IMR-90 (cell line): ENCODE measurements around the gene PGGHG. TPM values are rescaled to one million over a fixed set of nuclear protein-coding genes. Genes with fewer than 3 reads are reported as not detected.

ENCODE experiments used
- microRNA-seq, 2 experiments: library from miRNA; stranded (forward) in 1 of 2; unstranded in 1 of 2; fragments of 10-50 nt in 1 of 2; fragments of <30 nt in 1 of 2; gene quantifications in 1 of 2; microRNA quantifications in 1 of 2; one replicate each; pipeline versions ENCODE3 to v1.1.0; 2013 to 2020; ENCODE audit not compliant: insufficient read depth in 1 of 2, insufficient read length in 1 of 2, unreplicated experiment in 1 of 2
- polyA plus RNA-seq, 3 experiments: library from polyadenylated mRNA; depleted of rRNA; stranded (reverse); fragments of >200 nt; gene quantifications; 2 replicates each; pipeline ENCODE4 v1.2.3, GENCODE V29; 2012; ENCODE audit warnings: low replicate concordance in 1 of 3
- small RNA-seq, 5 experiments: library from RNA; depleted of rRNA; stranded (forward); fragments of <200 nt; gene quantifications; one replicate each; pipeline ENCODE3, GENCODE V24; 2012
- total RNA-seq: library from RNA; depleted of rRNA; stranded (reverse); fragments of >200 nt; gene quantifications from 2 replicates; pipeline ENCODE4 v1.2.3, GENCODE V29; 2012; rRNA removed

PGGHG gene
- total and polyA plus RNA-seq, 2 of the 4 experiments (the other 2 are of a cell fraction): 1.8 to 17.0 TPM

Small RNA genes within 50 kb of the gene (microRNA-seq; reads per million reads assigned to microRNA genes)
- not detected for gene AC136475.6 (ENCODE audit: insufficient read depth, insufficient read length)

Small RNA genes within 50 kb of the gene (small RNA-seq; reads per million reads assigned to genes)
- 0 reads per million in 5 experiments for gene AC136475.6

Other genes starting within 250 kb of the PGGHG start
- not detected in 2 replicates for gene SCGB1C1, start 96.0 kb upstream of the PGGHG start, total RNA-seq
- gene SCGB1C1, start 96.0 kb upstream of the PGGHG start, polyA plus RNA-seq (2012; rRNA removed): not detected in 2 replicates
- gene BET1L, start 81.7 kb upstream of the PGGHG start, total RNA-seq: 10.0 and 10.8 TPM in 2 replicates
- gene BET1L, start 81.7 kb upstream of the PGGHG start, polyA plus RNA-seq (2012; rRNA removed): 82.8 and 90.7 TPM in 2 replicates
- 114 and 129 TPM in 2 replicates for gene RIC8A, start 81.4 kb upstream of the PGGHG start, total RNA-seq
- gene RIC8A, start 81.4 kb upstream of the PGGHG start, polyA plus RNA-seq (2012; rRNA removed): 188 and 193 TPM in 2 replicates
- 4.4 and 5.4 TPM in 2 replicates for gene SIRT3, start 52.8 kb upstream of the PGGHG start, total RNA-seq
- 14.9 and 18.6 TPM in 2 replicates for gene SIRT3, start 52.8 kb upstream of the PGGHG start, polyA plus RNA-seq (2012; rRNA removed)
- 217 and 232 TPM in 2 replicates for gene PSMD13, start 52.1 kb upstream of the PGGHG start, total RNA-seq
- 177 and 185 TPM in 2 replicates for gene PSMD13, start 52.1 kb upstream of the PGGHG start, polyA plus RNA-seq (2012; rRNA removed)
- gene NLRP6, start 10.7 kb upstream of the PGGHG start, total RNA-seq: not detected in 2 replicates
- not detected in 2 replicates for gene NLRP6, start 10.7 kb upstream of the PGGHG start, polyA plus RNA-seq (2012; rRNA removed)
- not detected in 2 replicates for gene IFITM5, start 10.4 kb downstream of the PGGHG start, total RNA-seq
- not detected in 2 replicates for gene IFITM5, start 10.4 kb downstream of the PGGHG start, polyA plus RNA-seq (2012; rRNA removed)
- 26.4 and 31.2 TPM in 2 replicates for gene IFITM2, start 18.7 kb downstream of the PGGHG start, total RNA-seq
- 564 and 600 TPM in 2 replicates for gene IFITM2, start 18.7 kb downstream of the PGGHG start, polyA plus RNA-seq (2012; rRNA removed)
- gene IFITM1, start 24.9 kb downstream of the PGGHG start, total RNA-seq: 14.4 and 24.2 TPM in 2 replicates
- gene IFITM1, start 24.9 kb downstream of the PGGHG start, polyA plus RNA-seq (2012; rRNA removed): 67.5 and 68.9 TPM in 2 replicates
- 40.9 and 52.5 TPM in 2 replicates for gene IFITM3, start 31.7 kb downstream of the PGGHG start, total RNA-seq
- gene IFITM3, start 31.7 kb downstream of the PGGHG start, polyA plus RNA-seq (2012; rRNA removed): 906 and 1,008 TPM in 2 replicates
- 5.2 and 6.1 TPM in 2 replicates for gene B4GALNT4, start 80.4 kb downstream of the PGGHG start, total RNA-seq
- gene B4GALNT4, start 80.4 kb downstream of the PGGHG start, polyA plus RNA-seq (2012; rRNA removed): 38.6 and 45.4 TPM in 2 replicates
- 1.4 and 2.2 TPM in 2 replicates for gene PKP3, start 105.1 kb downstream of the PGGHG start, total RNA-seq
- 1.5 and 2.6 TPM in 2 replicates for gene PKP3, start 105.1 kb downstream of the PGGHG start, polyA plus RNA-seq (2012; rRNA removed)
- 9.4 and 10.9 TPM in 2 replicates for gene SIGIRR, start 125.9 kb downstream of the PGGHG start, total RNA-seq
- 27.6 and 33.8 TPM in 2 replicates for gene SIGIRR, start 125.9 kb downstream of the PGGHG start, polyA plus RNA-seq (2012; rRNA removed)
- not detected in 2 replicates for gene ANO9, start 152.9 kb downstream of the PGGHG start, total RNA-seq
- not detected in 2 replicates for gene ANO9, start 152.9 kb downstream of the PGGHG start, polyA plus RNA-seq (2012; rRNA removed)
- gene PTDSS2, start 161.2 kb downstream of the PGGHG start, total RNA-seq: 21.4 and 23.5 TPM in 2 replicates
- gene PTDSS2, start 161.2 kb downstream of the PGGHG start, polyA plus RNA-seq (2012; rRNA removed): 26.6 and 29.8 TPM in 2 replicates
- gene RNH1, start 218.1 kb downstream of the PGGHG start, total RNA-seq: 138 and 143 TPM in 2 replicates
- 238 and 247 TPM in 2 replicates for gene RNH1, start 218.1 kb downstream of the PGGHG start, polyA plus RNA-seq (2012; rRNA removed)
- 99.4 and 108 TPM in 2 replicates for gene HRAS, start 246.4 kb downstream of the PGGHG start, total RNA-seq
- gene HRAS, start 246.4 kb downstream of the PGGHG start, polyA plus RNA-seq (2012; rRNA removed): 123 and 154 TPM in 2 replicates
- 0.28 and 0.36 TPM in 2 replicates for gene LRRC56, start 248.4 kb downstream of the PGGHG start, total RNA-seq
- 1.3 and 1.7 TPM in 2 replicates for gene LRRC56, start 248.4 kb downstream of the PGGHG start, polyA plus RNA-seq (2012; rRNA removed)